Spleen (tissue), 11 donors: ENCODE data around the gene SDK2. TPM values are rescaled to one million over a fixed set of nuclear protein-coding genes. Genes with fewer than 3 reads are reported as not detected.

ENCODE experiments used
- DNase-seq: peaks from one replicate; pipeline ENCODE4 v3.0.0-alpha.2; 2020
- H3K27ac ChIP-seq, 8 donors: fragments of 200-600 bp; sonication (generic) in 7 of 8; 1 replicate in 4 of 8; 2 replicates in 4 of 8; pipeline versions ENCODE4 v1.5.0 to v1.8.0; 2016 to 2021; ENCODE audit warnings: inconsistent platforms in 4 of 8, mild to moderate bottlenecking in 4 of 8, moderate library complexity in 1 of 8
- H3K27me3 ChIP-seq, 7 donors: fragments of 200-600 bp; sonication (generic) in 6 of 7; replicated peaks in 1 of 7; 1 replicate in 4 of 7; 2 replicates in 3 of 7; pipeline versions ENCODE4 v1.5.0 to v1.8.0; 2016 to 2021; ENCODE audit warnings: inconsistent platforms in 3 of 7, mild to moderate bottlenecking in 1 of 7
- H3K36me3 ChIP-seq, 6 donors: fragments of 200-600 bp; sonication (generic) in 5 of 6; 1 replicate in 4 of 6; 2 replicates in 2 of 6; pipeline versions ENCODE4 v1.5.0 to v1.8.0; 2016 to 2021; ENCODE audit warnings: inconsistent platforms in 2 of 6
- H3K4me1 ChIP-seq, 6 donors: fragments of 200-600 bp; sonication (generic) in 5 of 6; 1 replicate in 3 of 6; 2 replicates in 3 of 6; pipeline versions ENCODE4 v1.5.0 to v1.8.0; 2016 to 2021; ENCODE audit warnings: inconsistent platforms in 3 of 6
- H3K4me3 ChIP-seq, 8 donors: fragments of 200-600 bp; sonication (generic) in 7 of 8; 1 replicate in 4 of 8; 2 replicates in 4 of 8; pipeline versions ENCODE4 v1.5.0 to v1.8.0; 2016 to 2021; ENCODE audit warnings: inconsistent platforms in 4 of 8, mild to moderate bottlenecking in 4 of 8, moderate library complexity in 2 of 8
- H3K9me3 ChIP-seq, 8 donors: fragments of 200-600 bp; sonication (generic) in 7 of 8; 1 replicate in 4 of 8; 2 replicates in 4 of 8; pipeline versions ENCODE4 v1.5.0 to v1.8.0; 2016 to 2021; ENCODE audit warnings: inconsistent platforms in 4 of 8
- POLR2A ChIP-seq, 3 donors: fragments of 450-650 bp; IDR thresholded peaks; one replicate each; pipeline ENCODE4 v1.5.1; 2017; ENCODE audit warnings: antibody characterized with exemption in 3 of 3, mild to moderate bottlenecking in 1 of 3
- POLR2AphosphoS5 ChIP-seq, 3 donors: sonication (generic); formaldehyde crosslinking; IDR thresholded peaks; one replicate each; pipeline ENCODE4 v1.5.1; 2017; ENCODE audit warnings: antibody characterized with exemption in 3 of 3
- WGBS, 5 donors: extraction: QIAGEN DNeasy Blood & Tissue Kit in 3 of 5; methylation state at CpG; one replicate each; pipeline versions ENCODE4 v1.1.5 to v1.1.7; 2013 to 2018; 5-methylcytosine and 5-hydroxymethylcytosine counted together
- intact Hi-C: fragments of 100-400 bp; cut with DNase I; formaldehyde crosslinking; loops from one replicate; pipeline ENCODE4 v1.15.0; 2023; ENCODE audit warnings: low total_unique reads
- polyA plus RNA-seq, 3 donors: library from polyadenylated mRNA; stranded (reverse); fragments of 200-250 nt; gene quantifications; one replicate each; pipeline ENCODE4 v1.2.1, GENCODE V29; 2013
- total RNA-seq, 7 donors: library from RNA; depleted of rRNA in 3 of 7; stranded (reverse); fragments of >200 nt in 3 of 7; fragmentation: NEBNext Ultra II Directional in 4 of 7; extraction: Animal tissue kit (Norgen Biotek cat#: 25700) in 4 of 7; gene quantifications; one replicate each; pipeline versions ENCODE4 v1.1.0 to v1.2.1, GENCODE V29; 2016 to 2021
- TF ChIP-seq, protein P1 (sequence below), 11 experiments: fragments of 200-600 bp in 7 of 11; fragments of 450-650 bp in 4 of 11; sonication (generic) in 4 of 11; IDR thresholded peaks in 8 of 11; conservative IDR thresholded peaks in 3 of 11; 1 replicate in 7 of 11; 2 replicates in 4 of 11; pipeline versions ENCODE4 v1.4.0 to v1.8.0; 2016 to 2021; ENCODE audit warnings: antibody characterized with exemption in 11 of 11, inconsistent platforms in 4 of 11, mild to moderate bottlenecking in 1 of 11
- donor health status: healthy with polysubstance abuse.
- donor health status: DM: no; HTN: no; CAD: no; lungs with moderate emphysema.
- donor health status: DM: no; HTN: no; CAD: no.
- donor health status: Bipolar disorder and iron deficiency.
- donor health status: healthy.
- donor health status: DM: no; HTN: no; CAD: no.
- donor health status: DM: yes; HTN: yes; CAD: no.

Gene SDK2
- total and polyA plus RNA-seq, 10 donors: 0.86 to 16.5 (median 9.7) TPM

- no peak overlapping the region for H3K4me3 ChIP-seq
- H3K4me1 ChIP-seq: peaks cover 0 to 6% (median 0%) of the 10 kb centered on the region in 6 donors
- H3K9me3 ChIP-seq: peaks cover 0 to 4% (median 0%) of the 10 kb centered on the region in 8 donors
- no peak for TF ChIP-seq POLR2A (IDR thresholded peaks at IDR 0.05)
- TF ChIP-seq, protein P1, sequence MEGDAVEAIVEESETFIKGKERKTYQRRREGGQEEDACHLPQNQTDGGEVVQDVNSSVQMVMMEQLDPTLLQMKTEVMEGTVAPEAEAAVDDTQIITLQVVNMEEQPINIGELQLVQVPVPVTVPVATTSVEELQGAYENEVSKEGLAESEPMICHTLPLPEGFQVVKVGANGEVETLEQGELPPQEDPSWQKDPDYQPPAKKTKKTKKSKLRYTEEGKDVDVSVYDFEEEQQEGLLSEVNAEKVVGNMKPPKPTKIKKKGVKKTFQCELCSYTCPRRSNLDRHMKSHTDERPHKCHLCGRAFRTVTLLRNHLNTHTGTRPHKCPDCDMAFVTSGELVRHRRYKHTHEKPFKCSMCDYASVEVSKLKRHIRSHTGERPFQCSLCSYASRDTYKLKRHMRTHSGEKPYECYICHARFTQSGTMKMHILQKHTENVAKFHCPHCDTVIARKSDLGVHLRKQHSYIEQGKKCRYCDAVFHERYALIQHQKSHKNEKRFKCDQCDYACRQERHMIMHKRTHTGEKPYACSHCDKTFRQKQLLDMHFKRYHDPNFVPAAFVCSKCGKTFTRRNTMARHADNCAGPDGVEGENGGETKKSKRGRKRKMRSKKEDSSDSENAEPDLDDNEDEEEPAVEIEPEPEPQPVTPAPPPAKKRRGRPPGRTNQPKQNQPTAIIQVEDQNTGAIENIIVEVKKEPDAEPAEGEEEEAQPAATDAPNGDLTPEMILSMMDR (IDR thresholded peaks at IDR 0.05 in 8 of 11, conservative IDR thresholded peaks at IDR 0.05 in 3 of 11): no peak
- no peak for TF ChIP-seq POLR2AphosphoS5 (IDR thresholded peaks at IDR 0.05)
- intact Hi-C loops: no loop called here
- peaks cover 0 to 32% (median 0%) of the 10 kb centered on the region in 7 donors for H3K27me3 ChIP-seq
- 85 to 92% (median 91%) methylated on average over 7 of the region's 7 CpGs for whole genome bisulfite sequencing, 5 donors
- H3K27ac ChIP-seq: no peak overlapping the region
- DNase-seq: no peak
- H3K36me3 ChIP-seq: no peaks in the 10 kb centered on the region
Measured at GRCh38 chr17:73327676-73328075, 316.6 kb downstream of the SDK2 start.

GRCh38 chr17:73325527-73325842 lies 318.8 kb downstream of the SDK2 start:
- 51 to 67% (median 61%) methylated on average over 4 of the region's 4 CpGs for WGBS, 5 donors
- peaks cover 0 to 6% (median 0%) of the 10 kb centered on the region in 6 donors for H3K4me1 ChIP-seq
- no peaks in the 10 kb centered on the region for H3K36me3 ChIP-seq
- H3K27me3 ChIP-seq: peaks cover 0 to 32% (median 0%) of the 10 kb centered on the region in 7 donors
- no peak overlapping the region for H3K27ac ChIP-seq
- DNase-seq: no peak
- H3K4me3 ChIP-seq: no peak overlapping the region
- intact Hi-C loops: no loop called here
- TF ChIP-seq POLR2AphosphoS5 (IDR thresholded peaks at IDR 0.05) (peak in 1 of 3 donors; percentile 29), POLR2A (IDR thresholded peaks at IDR 0.05) (no peak)
- TF ChIP-seq, protein P1 (IDR thresholded peaks at IDR 0.05 in 8 of 11, conservative IDR thresholded peaks at IDR 0.05 in 3 of 11): peak in 1 of 11 experiments; percentile 18
- peaks cover 0 to 6% (median 0%) of the 10 kb centered on the region in 8 donors for H3K9me3 ChIP-seq

DNA sequence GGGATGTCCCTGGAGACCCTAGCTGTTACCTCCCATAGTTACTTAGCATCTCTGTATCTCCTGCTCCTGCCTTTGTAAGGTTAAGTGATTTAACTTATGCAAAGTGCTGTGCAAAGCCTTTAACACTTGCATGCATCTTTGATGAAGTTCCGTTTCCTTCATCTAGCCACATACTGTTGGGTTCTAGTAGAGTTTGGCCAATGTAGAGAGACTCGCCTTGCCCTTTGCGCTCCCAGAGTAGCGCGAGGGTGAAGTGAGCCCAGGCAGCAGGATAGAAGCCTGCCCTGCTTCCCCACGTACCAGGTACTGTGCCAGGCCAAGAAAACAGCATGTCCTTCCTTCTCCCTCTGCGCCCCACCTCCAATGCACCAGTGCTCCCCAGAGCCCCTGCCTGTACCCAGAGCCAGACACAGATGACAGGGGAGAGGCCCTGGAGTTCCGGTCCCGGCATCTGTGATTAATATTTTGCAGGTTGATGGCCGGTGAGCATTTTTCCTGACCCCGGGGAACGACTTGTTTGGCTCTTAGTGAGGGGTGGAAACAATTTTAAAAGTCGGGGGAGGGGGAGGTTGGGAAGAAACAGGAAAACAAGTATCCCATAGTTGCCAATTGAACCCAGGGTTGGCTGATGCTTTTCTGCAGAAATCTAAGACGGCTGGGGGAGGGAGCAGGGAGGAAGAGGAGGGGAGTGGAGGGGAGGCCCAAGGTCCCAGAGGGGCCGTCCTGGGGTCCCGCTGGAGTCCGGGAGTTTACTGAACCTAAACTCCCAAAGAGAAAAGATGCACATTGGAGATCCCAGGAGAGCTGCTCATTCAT lies 319.3 kb downstream of the SDK2 start:
- TF ChIP-seq POLR2A (IDR thresholded peaks at IDR 0.05) (no peak), POLR2AphosphoS5 (IDR thresholded peaks at IDR 0.05) (no peak)
- TF ChIP-seq, protein P1 (IDR thresholded peaks at IDR 0.05 in 8 of 11, conservative IDR thresholded peaks at IDR 0.05 in 3 of 11): no peak
- WGBS, 5 donors: 71 to 77% (median 72%) methylated on average over 17 of the region's 17 CpGs
- DNase-seq: no peak
- peaks cover 0 to 32% (median 0%) of the 10 kb centered on the region in 7 donors for H3K27me3 ChIP-seq
- peaks cover 0 to 6% (median 0%) of the 10 kb centered on the region in 6 donors for H3K4me1 ChIP-seq
- no peaks in the 10 kb centered on the region for H3K36me3 ChIP-seq
- H3K9me3 ChIP-seq: peaks cover 0 to 6% (median 0%) of the 10 kb centered on the region in 8 donors
- H3K4me3 ChIP-seq: no peak overlapping the region
- H3K27ac ChIP-seq: no peak overlapping the region
- intact Hi-C loops: no loop called here

DNA sequence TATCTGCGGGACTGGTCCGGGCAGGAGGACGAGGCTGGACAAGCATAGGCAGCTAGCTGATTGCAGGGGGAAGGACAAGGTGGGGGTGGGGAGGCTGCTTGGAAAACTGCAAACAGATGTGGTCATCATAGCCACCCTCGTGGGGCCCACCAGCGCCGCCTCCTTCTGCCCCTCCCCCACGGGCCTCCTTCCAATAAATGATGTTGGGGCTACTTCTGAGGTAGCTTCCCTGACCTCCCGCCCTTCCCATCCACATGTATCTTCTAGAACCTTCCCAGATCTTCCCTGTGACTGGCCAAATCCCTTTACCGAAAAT lies 320.1 kb downstream of the SDK2 start:
- 61 to 83% (median 75%) methylated on average over 9 of the region's 9 CpGs for WGBS, 5 donors
- no peak overlapping the region for H3K27ac ChIP-seq
- DNase-seq: no peak
- no peak for TF ChIP-seq POLR2A (IDR thresholded peaks at IDR 0.05)
- TF ChIP-seq, protein P1 (IDR thresholded peaks at IDR 0.05 in 8 of 11, conservative IDR thresholded peaks at IDR 0.05 in 3 of 11): no peak
- no peak for TF ChIP-seq POLR2AphosphoS5 (IDR thresholded peaks at IDR 0.05)
- no peak overlapping the region for H3K4me3 ChIP-seq
- H3K27me3 ChIP-seq: peaks cover 0 to 32% (median 0%) of the 10 kb centered on the region in 7 donors
- H3K9me3 ChIP-seq: peaks cover 0 to 6% (median 0%) of the 10 kb centered on the region in 8 donors
- H3K36me3 ChIP-seq: no peaks in the 10 kb centered on the region
- H3K4me1 ChIP-seq: peaks cover 0 to 6% (median 0%) of the 10 kb centered on the region in 6 donors
- intact Hi-C loops: no loop called here
